ENCODE data around the gene CACNA1C.

CACNA1C gene

DNA sequence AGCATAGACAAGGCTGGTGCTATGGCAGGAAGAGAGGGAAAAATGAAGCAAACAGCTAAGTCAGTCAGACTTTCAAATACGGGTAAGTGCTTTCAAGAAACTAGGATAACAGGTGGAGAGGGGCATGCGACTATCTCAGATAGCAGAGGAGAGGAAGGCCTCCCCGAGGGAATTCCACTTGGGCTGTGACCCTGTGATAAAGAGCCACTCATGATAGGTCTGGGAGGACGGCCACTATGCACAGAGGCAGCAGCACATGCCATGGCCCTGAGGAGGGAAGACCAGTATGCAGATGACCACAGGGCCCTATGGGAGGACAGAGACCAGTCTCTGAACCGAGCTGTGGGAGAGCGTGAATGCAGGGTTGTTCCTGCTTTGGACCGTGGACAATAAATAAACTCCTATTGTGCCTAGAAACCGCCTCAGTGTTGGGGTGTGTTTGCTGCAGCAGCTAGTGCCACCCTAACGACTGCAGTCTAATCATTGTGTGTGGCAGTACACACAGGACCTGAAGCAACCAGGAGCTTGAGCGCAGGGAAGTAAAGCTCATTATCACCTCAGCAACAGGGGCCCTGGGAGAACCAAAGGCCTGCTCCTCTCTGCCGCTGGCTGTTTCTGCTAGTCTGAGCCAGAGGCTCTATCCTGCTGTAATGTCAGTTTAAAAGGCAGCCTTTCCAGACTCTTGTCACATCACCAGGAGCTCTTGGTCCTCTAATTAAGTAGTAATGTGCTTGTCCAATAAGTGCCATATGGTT, 119.1 kb downstream of the CACNA1C start:
- no peak for DNase-seq (ENCODE audit: low read depth)

DNA sequence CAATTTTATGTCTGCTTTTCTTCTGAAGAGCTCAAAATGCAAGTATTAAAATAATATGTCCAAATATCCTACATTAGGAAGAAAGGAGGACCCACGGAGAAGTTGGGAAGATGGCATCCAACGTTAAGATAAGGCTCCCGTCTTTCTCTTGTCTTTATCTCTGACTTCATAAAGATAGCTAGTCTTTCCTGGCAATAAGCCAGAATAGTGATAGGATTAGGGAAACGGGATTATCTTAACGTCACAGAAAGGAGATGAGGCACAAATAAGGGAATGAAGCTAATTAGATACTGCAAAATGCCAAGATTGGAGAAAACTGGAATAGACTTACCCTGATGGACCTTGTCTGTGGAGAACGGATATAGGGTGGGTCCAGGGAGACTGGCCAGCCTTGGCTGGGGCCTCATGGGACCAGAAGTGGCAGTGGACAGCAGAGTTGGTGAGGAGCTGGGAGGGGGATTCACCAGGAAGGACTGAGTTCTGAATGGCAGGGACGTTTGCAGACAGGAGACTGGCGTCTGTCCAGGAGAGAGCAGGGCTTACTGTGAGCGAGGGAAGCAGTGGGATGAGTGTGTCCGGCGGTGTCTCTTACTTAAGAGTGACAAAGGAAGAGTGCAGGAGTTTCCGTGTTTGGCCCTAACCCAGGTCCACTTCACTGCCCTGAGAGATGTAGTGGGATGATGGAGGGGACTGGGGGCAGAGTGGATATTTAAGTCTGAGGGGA, 119.9 kb downstream of the CACNA1C start:
- no peak for DNase-seq (ENCODE audit: low read depth)

DNA sequence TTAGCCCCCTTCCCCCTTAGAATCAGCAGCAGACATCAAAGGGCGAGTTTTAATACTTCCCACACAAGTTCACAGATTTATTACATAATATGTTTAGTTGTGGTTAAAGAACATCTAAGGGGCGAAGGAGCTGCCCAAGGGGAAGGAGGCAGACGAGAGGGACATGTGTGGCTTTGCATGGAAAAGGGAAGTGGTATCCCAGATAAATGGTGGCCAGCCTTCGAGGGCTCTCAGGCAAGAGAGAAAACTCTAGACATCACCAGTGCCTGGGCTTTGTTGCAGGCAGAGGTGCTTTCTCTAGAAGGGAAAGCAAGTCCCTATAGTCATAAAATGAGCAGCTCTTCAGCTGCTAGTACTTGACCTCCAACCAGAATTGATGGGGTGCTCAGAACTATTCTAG, 121.2 kb downstream of the CACNA1C start:
- no peak for DNase-seq (ENCODE audit: low read depth)

DNA sequence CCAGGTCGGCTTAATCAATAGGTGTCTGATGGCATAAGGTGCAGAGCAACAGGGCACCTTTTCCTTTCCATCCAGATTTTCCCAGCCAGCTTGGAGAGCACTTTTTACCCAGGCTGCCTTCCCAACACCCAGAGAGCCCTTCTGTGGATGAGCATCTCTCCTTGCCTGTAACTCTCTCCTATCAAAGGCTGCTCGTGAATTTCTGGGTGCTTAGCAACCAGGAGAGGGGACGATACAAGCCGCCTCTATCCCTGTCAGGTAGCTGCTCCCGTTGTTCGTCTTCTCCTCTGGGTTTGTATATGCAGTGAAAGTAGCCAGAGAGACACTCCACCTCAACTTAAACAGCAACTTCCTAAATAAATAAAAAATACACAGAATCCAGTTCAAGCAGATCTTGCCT, 124.2 kb downstream of the CACNA1C start:
- DNase-seq (ENCODE audit: low read depth): no peak

DNA sequence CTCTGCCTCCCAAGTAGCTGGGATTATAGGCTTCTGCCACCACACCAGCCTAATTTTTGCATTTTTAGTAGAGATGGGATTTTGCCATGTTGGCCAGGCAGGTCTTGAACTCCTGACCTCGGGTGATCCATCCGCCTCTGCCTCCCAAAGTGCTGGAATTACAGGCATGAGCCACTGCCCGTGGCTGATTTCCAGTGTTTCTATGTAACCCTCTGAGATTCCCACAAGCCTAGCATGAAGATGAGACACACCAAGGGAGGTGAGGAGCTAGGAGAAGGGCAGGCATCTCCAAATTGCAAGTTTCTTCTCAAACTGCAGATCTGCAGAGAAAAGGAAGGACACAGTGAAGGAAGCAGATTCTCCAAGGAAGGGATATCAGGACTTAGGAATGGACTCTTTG, 125.0 kb downstream of the CACNA1C start:
- DNase-seq (ENCODE audit: low read depth): no peak

DNA sequence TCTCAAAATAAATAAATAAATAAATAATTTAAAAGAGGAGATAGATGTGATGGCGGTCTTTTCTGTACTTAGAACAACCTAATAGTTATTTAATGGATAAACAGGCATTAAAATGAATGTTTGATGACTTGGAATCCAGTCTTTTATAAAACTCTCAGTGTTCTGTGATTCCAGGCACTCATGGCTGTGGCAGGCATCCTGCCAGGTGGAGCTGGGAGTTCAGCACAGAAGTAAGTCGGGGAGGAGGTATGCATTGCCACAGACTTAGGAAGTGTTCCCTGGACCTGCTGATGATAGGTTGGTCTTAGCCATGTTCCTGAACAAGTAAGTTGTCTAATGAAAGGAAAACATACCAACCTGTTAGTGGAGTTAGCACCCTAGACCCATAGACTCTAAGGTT, 126.3 kb downstream of the CACNA1C start:
- DNase-seq (ENCODE audit: low read depth): no peak

DNA sequence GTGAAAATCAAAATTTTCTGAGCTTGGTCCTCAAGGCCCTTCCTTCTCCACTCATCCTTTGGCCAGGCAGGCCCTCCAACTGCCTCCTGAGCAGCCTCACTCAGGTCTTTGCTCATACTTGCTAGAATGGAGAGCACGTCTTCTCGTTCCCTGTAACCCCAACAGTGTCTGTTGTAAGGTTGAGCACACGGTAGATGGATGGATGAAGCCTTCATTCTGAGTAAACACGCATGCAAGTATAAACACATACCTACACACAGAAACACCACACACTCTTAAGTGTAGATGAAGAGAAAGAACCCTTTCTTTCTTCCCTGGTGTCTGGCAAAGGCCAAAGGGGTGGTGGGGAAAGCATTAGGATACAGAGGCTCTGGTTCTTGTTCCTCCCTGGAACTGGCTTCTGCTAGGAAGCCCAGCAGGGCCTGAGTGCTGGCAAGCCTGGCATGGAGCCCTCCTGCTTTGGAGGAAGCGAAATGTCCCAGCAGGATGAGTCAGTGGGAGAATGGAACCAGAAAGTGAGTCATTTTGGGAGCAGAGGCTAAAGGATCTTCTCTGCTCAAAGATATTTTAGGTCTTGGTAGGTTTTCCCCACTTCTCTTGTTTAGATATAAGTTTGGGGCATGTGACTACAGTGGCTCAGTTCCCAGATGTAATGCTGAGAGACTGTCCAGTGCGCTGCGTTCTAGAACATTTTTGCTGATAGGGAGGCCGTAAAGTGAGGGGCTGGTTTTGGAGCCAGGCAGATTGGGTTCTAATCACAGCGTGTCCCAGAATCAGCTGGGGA, 127.4 kb downstream of the CACNA1C start:
- no peak for DNase-seq (ENCODE audit: low read depth)

DNA sequence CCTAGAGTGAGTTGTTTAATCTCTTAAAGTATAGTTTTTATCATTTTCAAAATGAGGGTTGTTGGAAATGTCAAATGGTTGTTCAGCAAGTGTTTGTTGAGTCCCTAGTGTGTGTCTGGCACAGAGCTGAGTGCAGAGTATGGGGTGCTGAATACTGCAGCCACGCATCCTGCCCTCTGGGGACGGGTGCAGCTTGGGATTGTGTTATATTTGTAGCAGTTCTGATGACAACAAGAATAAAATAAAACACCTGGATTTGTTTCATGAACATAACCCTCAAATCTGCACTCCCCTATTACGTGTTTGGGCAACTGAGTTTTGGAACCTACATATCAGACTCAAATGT, 127.9 kb downstream of the CACNA1C start:
- DNase-seq (ENCODE audit: low read depth): no peak

DNA sequence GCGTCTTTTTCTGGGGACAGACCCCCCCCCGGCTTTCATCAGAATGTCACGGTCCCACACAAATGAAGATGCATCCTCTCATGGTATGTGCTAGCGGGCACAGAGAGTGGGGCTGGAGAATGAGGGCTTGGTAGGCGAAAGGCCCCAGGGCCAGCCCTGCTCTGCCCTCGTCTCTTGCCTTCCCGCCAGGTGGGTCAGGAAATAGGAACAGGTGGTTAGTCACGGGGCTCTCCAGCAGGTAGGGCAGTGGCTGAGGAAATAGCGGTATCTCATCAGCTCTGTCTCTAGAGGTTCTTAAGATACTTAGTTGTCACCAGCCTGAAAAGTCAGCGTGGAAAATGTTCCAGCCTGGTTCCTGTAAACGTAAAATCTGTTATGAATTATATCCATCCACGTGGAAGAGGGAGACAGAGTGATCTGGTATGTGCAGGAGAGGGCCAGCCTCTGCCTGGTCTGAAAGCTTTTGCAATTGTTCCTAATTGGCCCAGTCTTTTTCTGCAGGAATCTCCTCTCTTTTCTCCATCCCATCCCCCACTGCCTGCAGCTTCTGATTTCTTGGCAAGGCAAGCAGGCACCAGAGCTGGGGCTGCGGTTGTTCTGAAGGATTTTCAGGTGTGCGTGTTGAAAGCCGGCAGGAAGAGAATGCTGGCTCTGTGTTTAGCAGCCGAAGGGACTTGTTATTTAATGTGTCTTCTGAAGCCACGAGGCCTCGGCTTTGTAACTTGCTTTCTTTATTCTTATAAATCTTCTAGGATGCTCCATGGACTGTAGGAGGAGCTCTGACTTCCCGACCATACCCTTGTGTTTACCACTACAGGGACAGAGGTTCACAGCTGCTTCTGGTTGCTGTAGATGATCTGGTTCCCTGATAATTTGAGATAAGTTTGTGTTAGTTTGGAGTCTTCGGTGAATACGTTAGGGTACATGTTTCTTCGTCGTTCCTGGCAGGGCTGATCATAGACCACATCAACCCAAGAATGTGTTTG, 131.1 kb downstream of the CACNA1C start:
- DNase-seq (ENCODE audit: low read depth): no peak

DNA sequence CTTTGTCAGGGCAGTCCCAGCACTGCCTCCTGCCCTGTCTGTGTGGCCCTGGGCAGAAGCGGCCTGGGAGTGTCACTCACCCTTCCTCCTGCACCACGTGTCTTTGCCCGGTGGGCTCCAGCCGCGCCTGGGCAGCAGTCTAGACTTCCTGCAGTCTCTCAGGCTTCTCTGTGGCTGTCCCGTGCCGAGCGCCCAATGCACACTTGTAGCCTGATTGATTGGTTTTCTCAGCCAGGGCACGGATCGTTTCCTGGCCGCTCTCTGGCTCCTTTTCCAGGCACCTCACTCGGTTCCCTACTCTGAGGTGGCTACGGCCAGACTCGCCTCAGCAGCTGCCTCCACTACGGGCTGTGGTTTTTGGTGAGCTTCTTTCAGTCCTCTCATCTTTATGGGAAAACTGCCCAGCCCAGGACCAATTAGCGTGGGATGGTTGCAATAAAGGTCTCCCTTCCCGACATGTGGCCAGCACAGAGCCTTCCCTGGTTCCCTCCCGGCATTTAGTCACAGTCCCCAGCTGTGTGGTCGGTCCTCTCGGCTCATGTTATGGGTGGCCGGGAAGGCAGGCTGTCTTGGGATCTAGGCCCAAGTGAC, 133.1 kb downstream of the CACNA1C start:
- no peak for DNase-seq (ENCODE audit: low read depth)

DNA sequence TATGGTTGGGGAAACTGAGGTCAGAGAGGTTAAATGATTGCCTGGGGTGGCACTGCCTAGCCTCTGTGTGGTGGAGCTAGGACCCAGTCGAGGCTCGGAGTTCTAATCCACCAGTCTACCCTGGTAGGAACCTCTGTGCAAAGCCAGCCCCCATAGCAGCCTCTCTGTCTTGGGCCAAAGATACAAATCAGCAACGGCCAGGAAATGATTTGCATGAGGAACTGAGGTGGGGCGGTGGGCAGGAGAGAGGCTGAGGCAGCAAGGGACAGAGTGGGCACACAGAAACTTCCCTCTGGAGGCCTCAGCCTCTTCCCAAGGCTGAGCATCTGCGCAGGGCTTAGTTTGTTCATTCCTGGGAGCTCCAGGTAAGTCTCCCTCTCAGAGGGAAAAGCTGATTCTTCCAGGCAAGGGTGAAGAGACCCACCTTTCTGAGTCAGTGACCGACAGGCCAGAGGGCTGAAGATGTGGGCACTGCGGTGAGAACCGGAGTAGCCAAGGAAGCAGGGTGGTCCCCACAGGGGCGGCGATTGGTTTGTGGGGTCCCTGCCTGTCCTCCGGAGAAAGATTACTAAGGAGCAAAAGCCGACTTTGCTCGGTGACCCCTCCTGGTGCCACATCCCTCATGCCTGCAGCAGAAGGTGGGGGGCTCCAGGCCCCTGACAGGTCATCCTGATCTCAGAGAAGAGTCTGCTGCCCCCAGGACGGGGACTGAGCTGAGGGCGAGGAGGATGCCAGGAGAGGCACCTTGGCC, 134.6 kb downstream of the CACNA1C start:
- DNase-seq (ENCODE audit: low read depth): no peak

DNA sequence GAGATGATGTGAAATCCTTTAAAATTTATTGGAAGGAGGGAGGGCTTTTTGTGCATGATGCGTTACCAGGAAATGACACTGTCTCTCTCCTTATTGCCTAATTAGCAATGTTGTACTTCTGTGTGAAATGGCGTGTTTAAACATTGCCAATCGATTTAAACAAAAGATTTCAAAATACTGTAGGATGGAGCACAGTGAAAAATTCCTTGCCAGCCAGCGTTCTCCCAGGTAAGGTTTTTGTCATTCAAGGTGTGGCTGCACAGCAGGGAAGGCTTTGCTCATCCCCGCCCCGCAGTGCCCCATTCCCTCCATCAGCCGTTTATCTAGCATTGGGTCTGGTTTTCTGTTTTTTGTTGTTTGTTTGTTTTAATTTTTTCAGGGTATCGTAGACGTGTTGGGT, 137.3 kb downstream of the CACNA1C start:
- DNase-seq (ENCODE audit: low read depth): no peak

DNA sequence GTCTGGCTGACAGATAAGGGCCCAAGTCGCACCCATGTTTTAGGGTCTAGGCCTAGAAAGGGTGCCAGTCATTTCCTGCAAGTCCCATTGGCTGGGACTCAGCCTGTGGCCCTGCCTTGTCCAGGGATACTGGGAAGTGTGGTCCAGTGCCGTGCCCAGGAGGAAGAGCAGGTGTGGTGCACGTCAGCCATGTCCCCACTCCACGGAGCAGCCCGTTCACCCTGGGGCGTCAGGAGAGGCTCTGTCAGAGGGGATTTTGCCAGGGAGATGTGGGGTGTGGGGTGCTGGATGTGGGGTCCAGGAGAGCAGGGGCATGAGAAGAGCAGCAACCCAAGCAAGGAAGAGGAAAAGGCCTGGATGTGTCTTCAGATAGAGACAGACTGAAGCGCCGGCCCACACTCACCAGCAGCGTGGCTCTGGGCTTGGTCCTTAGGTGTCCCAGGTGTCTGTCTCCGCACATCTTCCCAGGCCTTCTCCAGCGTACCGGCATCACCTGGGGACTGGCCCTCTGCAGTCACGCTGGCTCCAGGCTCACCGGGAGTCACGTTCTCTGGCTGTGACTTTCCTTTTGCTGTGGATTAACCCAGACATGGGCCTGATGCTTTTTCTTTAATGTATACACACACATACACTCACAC, 138.2 kb downstream of the CACNA1C start:
- no peak for DNase-seq (ENCODE audit: low read depth)

DNA sequence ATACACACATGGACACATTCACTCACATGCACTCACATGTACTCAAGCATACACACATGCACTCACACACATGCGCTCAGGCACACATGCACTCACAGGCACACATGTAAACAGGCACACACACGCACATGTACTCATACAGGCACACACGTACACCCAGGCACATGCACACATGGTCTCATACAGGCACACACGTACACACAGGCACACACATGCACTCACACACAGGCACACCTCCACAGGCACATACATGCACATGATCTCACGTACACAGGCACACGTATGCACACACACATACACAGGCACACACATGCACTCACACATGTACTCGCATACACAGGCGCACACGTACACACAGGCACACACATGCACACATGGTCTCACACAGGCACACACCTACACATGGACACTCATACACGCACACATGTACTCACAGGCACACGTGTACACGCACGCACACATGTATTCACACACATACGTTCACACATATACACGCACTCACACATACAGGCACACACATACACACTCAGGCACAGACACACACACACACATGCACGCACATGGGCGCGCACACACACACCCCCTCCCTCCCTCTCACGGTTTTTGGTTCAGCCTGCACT, 138.9 kb downstream of the CACNA1C start:
- DNase-seq (ENCODE audit: low read depth): no peak

DNA sequence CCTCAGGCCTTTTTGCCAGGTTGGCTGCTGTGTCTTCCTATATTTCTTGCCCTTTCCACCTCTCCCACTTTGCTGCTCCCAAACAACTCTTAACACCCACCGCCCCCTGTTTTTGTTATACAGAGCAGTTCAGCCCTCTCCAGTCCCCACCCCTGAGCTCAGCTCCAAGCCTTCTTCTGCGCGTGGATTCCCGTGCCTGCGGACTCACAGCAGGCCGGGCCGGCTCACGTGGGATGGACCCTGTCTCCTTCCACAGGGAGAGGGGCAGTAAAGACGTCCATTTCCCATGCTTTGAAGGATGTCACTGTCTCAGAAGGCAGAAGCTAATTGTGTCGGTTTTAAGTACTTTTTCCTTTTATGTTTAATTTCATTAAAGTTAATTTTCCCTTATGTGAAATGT, 139.4 kb downstream of the CACNA1C start:
- DNase-seq (ENCODE audit: low read depth): no peak

DNA sequence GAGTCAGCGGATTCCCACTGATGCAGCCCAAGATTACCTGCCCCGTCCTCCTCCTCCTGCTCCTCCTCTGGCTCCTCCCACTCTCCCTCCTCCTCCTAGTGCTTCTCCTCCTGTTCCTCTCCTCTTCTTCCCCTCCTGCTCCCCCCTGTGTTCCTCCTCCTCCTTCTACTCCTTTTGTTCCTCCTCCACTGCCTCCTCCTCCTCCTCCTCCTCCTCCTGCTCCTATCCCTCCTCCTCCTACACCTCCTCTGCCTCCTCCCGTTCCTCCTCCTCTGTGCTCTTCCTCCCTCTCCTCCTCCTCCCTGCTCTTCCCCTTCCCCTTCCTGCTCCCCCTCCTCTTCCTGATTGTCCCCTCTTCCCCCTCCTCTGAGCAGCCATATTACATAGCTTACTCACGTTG, 141.3 kb downstream of the CACNA1C start:
- no peak for DNase-seq (ENCODE audit: low read depth)

DNA sequence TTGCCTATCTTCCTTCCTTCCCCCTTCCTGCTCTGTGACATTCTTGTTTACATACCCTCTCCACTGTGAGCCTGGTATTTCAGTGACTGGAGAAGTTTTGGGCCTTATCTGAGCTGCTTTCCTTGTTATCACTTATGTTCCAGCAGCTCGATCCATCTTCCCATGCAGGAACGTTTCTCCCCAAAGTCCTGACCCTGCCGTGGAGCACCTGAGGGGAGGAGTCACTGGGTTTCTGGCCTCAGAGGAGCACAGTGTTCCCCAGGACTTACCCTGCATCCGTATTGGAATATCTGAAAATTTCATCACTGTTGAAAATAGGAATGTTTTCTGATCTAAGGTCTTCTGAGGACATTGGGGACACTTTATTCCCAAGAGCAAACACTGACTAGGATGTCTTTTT, 141.8 kb downstream of the CACNA1C start:
- no peak for DNase-seq (ENCODE audit: low read depth)

DNA sequence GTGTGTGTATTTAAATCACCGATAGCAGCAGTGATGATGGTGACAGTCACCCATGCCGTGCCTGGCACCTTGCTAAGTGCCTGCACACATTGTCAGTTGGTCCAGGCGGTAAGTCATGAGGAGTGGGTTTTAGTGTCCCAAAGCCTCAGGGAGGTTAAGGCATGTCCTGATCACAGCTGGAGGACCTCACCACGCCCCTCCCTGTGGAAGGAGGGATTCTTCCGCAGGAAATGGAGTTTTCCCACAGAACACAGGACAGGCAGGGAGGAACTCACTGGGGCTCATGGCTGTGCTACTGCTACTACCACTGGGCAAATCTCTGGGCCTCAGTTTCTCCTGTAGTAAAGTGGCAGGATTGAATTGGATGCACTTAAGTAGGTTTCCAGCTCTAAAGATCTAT, 142.3 kb downstream of the CACNA1C start:
- DNase-seq (ENCODE audit: low read depth): no peak

DNA sequence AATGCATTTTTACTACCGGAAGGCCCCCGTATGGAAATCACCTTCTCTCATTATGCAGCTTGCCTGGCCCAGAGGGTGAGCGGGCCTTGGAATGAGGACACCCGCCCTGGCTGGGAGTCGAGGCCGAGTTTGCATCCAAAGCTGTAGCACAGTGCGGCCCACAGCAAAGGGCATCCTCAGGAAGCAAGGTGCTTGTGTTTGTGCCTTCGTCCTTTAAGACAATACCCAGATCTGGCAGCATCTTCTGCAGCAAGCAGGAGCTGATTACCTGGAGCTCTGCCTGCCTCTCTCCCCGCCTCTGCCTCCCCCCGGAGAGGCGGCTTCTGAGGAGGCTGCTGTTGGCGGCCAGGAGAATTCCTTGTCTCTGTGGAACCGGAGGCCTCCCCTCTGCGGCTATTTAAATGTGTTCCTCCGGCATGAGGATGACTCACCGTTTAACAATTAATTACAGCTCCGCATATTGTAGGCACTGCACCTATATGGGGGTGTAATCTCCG, 145.3 kb downstream of the CACNA1C start:
- peak; percentile 38 for DNase-seq (ENCODE audit: low read depth)

DNA sequence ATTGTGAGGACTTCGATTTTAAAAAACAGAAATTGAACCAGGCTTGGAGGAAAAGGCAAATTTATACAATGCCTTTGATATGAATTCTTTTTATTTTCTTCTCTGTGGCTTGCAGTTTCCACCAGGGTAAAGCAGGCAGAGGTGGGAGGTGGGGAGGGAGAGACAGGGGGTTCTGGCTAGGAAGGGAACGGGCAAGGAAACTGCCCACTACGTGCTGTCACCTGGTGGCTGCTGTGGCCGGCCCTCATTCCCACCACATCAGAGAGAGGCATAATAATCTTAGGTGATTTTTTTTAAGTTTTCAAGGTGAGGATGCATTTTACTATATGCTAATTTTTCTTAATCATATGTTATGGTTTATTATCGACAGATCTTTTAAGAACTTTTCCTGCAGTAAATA, 145.8 kb downstream of the CACNA1C start:
- no peak for DNase-seq (ENCODE audit: low read depth)

Measured in non-pigmented ciliary epithelial cell (primary cell).